Fibroblast of lung (primary cell): ENCODE results near the gene BTAF1. TPM values are rescaled to one million over a fixed set of nuclear protein-coding genes. Genes with fewer than 3 reads are reported as not detected.
A peak's percentile ranks its signal among the peaks of the same experiment; 100 is the strongest.

Source experiments
- DNase-seq, 2 donors: peaks; one replicate each; pipeline versions ENCODE4 v3.0.0 to v3.0.0-alpha.2; 2010; ENCODE audit warnings: low read depth in 2 of 2
- H2AFZ ChIP-seq: 2 replicates; pipeline ENCODE4 v1.5.1; 2012; ENCODE audit warnings: low read length, control low read depth, inconsistent platforms
- H3K27ac ChIP-seq: 2 replicates; pipeline ENCODE4 v1.5.1; 2011; ENCODE audit warnings: low read length, control low read depth; ENCODE audit not compliant: insufficient read depth
- H3K27me3 ChIP-seq: 2 replicates; pipeline ENCODE4 v1.5.1; 2011; ENCODE audit warnings: mild to moderate bottlenecking, low read length; ENCODE audit not compliant: control insufficient read depth, insufficient read depth
- H3K36me3 ChIP-seq: 2 replicates; pipeline ENCODE4 v1.5.1; 2011; ENCODE audit warnings: low read length; ENCODE audit not compliant: control insufficient read depth, insufficient read depth
- H3K4me1 ChIP-seq: 2 replicates; pipeline ENCODE4 v1.5.1; 2011; ENCODE audit warnings: low read length; ENCODE audit not compliant: control insufficient read depth, insufficient read depth; ENCODE audit errors: extremely low read depth
- H3K4me2 ChIP-seq: 2 replicates; pipeline ENCODE4 v1.5.1; 2011; ENCODE audit warnings: low read length, control low read depth; ENCODE audit not compliant: insufficient read depth; ENCODE audit errors: extremely low read depth
- H3K4me3 ChIP-seq, 4 experiments: fragments of 200-600 bp in 1 of 4; sonication (generic) in 1 of 4; replicated peaks in 1 of 4; 2 replicates each; pipeline ENCODE4 v1.5.1; 2011 to 2016; ENCODE audit warnings: low read length in 4 of 4, low read depth in 3 of 4, mild to moderate bottlenecking in 3 of 4, control low read depth in 2 of 4, inconsistent platforms in 1 of 4, mixed read lengths in 1 of 4; ENCODE audit not compliant: insufficient read depth in 1 of 4; ENCODE audit errors: control extremely low read depth in 1 of 4
- H3K79me2 ChIP-seq: 2 replicates; pipeline ENCODE4 v1.5.1; 2012; ENCODE audit warnings: mild to moderate bottlenecking, low read length, inconsistent platforms; ENCODE audit not compliant: control insufficient read depth, insufficient read depth
- H3K9ac ChIP-seq: 2 replicates; pipeline ENCODE4 v1.5.1; 2011; ENCODE audit warnings: mild to moderate bottlenecking, low read length, control low read depth; ENCODE audit not compliant: insufficient read depth
- H3K9me3 ChIP-seq: 2 replicates; pipeline ENCODE4 v1.5.1; 2012; ENCODE audit warnings: low read depth, low read length; ENCODE audit not compliant: control insufficient read depth, insufficient read depth
- H4K20me1 ChIP-seq: 2 replicates; pipeline ENCODE4 v1.5.1; 2011; ENCODE audit warnings: low read length; ENCODE audit not compliant: control insufficient read depth, insufficient read depth; ENCODE audit errors: extremely low read depth
- CTCF ChIP-seq, 2 donors: IDR thresholded peaks in 1 of 2; conservative IDR thresholded peaks in 1 of 2; 1 replicate in 1 of 2; 2 replicates in 1 of 2; pipeline ENCODE4 v1.5.1; 2011 to 2012; ENCODE audit warnings: low read length in 2 of 2, control low read depth in 1 of 2, inconsistent platforms in 1 of 2, low read depth in 1 of 2, mild to moderate bottlenecking in 1 of 2
- EZH2 ChIP-seq: IDR thresholded peaks from 2 replicates; pipeline ENCODE4 v1.5.1; 2012; ENCODE audit warnings: low read length, control low read depth, mild to moderate bottlenecking; ENCODE audit errors: missing control alignments
- polyA plus RNA-seq, 2 donors: library from polyadenylated mRNA; depleted of rRNA in 1 of 2; stranded (reverse) in 1 of 2; unstranded in 1 of 2; fragments of >200 nt; gene quantifications; 2 replicates each; pipeline ENCODE4 v1.2.1, GENCODE V29; 2011 to 2012; ENCODE audit warnings: missing spikeins in 1 of 2
- total RNA-seq: library from RNA; depleted of rRNA; stranded (reverse); fragments of >200 nt; gene quantifications from 2 replicates; pipeline ENCODE4 v1.2.1, GENCODE V29; 2014

Gene BTAF1
- total and polyA plus RNA-seq, 2 donors (not counting 1 experiment from before 2014, with no cell fraction given), result 27.4 to 39.8 TPM

DNA sequence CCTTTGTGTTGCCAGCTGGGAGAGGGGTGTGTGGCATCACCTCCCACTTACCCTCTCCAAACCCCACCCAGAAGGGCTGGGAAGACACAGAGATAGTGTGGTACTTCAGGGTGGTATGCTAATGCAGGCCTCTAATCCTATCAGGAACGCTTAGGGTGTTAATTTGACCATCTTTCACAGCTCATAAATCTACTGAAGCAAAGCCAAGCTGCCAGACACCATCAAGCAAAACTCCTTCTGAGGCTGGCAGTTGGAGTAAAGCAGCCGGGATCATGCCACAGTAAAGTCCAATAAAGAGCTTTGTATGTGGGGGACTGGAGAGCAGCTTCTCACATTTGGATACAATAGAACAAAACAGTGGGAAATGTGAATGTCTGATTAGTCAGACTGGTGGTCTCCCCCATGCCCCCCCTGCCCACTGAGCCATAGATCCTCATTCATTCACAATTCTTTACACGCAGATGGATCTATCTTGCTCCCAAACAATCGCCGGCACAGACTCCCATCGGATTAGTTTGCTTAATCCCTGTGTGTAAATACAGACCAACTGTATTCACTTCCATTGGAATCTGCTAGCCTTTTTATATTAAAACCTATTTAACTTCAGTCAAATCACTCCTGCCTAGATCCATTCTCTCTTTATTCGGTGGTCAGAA lies 43.9 kb upstream of the BTAF1 start:
- no peaks in the 10 kb centered on the region for H4K20me1 ChIP-seq
- no peak for TF ChIP-seq CTCF (conservative IDR thresholded peaks at IDR 0.05 in 1 of 2, IDR thresholded peaks at IDR 0.05 in 1 of 2; ENCODE audit: low read depth in 1 of 2, low read length in 2 of 2)
- TF ChIP-seq EZH2, result no peak
- no peak for DNase-seq
- no peaks in the 10 kb centered on the region for H3K79me2 ChIP-seq
- no peaks in the 10 kb centered on the region for H3K27me3 ChIP-seq
- H3K4me2 ChIP-seq, result no peak overlapping the region
- no peaks in the 10 kb centered on the region for H3K36me3 ChIP-seq
- H3K4me3 ChIP-seq, result no peak overlapping the region
- H3K27ac ChIP-seq, result no peak overlapping the region
- no peak overlapping the region for H3K9ac ChIP-seq
- no peak overlapping the region for H2AFZ ChIP-seq
- no peaks in the 10 kb centered on the region for H3K9me3 ChIP-seq
- no peaks in the 10 kb centered on the region for H3K4me1 ChIP-seq

DNA sequence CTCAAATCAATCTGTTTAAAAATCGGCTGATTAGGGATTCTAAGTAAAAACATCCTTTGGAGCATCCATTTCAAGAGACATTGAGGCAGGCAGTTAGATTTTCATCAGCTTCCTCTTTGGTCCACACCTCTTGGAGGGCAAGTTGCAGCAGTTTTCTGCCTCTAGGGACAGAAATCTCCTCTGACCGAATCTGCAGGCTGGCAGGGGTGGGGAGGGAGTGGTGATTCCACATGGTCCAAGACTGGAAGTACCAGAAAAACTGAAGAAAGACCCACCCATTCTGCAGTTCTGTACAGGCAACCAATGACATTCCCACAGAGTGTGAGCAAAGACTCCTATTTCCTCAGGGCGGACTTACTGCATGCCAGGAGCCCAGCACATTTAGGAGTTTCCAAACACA lies 43.3 kb upstream of the BTAF1 start:
- Histone ChIP-seq H3K9me3 (no peaks in the 10 kb centered on the region), H3K27ac (no peak overlapping the region), H3K36me3 (no peaks in the 10 kb centered on the region), H3K4me2 (no peak overlapping the region), H3K4me3 (no peak overlapping the region), H3K9ac (no peak overlapping the region), H4K20me1 (no peaks in the 10 kb centered on the region), H2AFZ (peak overlapping the region; percentile 36), H3K27me3 (no peaks in the 10 kb centered on the region), H3K79me2 (no peaks in the 10 kb centered on the region), H3K4me1 (no peaks in the 10 kb centered on the region)
- no peak for DNase-seq
- no peak for TF ChIP-seq CTCF (conservative IDR thresholded peaks at IDR 0.05 in 1 of 2, IDR thresholded peaks at IDR 0.05 in 1 of 2; ENCODE audit: low read depth in 1 of 2, low read length in 2 of 2)
- no peak for TF ChIP-seq EZH2

DNA sequence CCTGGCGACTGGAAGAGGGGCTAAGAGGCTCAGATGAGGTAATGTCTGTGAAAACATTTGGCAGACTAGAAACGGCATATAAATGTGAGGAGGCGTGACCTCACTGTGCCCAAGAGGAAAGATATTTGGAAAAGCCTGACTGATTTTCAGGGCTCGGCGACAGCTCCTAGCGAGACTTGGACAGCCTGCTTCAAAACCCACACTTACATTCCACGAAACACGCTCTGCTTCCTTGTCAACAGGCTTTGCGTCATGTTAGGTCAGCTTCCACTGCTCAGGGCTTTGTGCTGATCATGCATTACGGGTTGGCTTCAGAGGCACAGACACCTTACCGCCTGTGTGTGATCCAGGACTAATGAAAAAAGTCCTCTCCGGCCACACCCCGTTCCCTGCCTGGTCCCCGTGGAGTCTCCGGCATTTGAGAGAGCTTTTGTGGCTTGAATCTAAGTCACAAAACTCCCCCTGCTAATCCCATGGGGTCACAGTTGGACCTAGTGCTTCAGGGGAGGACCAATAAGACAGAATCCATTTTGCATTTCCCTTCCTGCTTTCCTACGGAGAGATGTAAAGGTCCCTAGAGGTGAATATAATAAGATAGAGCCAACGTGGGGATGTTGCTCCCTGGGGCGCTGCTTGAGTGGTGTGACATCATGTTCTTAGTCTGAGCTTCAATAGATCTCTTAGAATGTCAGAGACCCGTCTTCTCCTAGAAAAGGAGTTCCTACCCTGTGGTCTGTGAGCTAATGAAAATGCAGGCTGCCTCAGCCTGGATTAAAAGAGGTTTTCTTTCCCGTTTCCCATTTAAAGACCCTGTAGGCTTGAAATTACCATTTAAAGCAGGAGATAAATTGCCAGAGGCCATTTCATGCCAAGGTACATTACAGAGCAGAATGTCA lies 39.8 kb upstream of the BTAF1 start:
- no peaks in the 10 kb centered on the region for H3K36me3 ChIP-seq
- no peak overlapping the region for H3K9ac ChIP-seq
- H3K4me3 ChIP-seq, result no peak overlapping the region
- peak overlapping the region; percentile 42 for H3K4me2 ChIP-seq
- H3K9me3 ChIP-seq, result no peaks in the 10 kb centered on the region
- no peaks in the 10 kb centered on the region for H4K20me1 ChIP-seq
- H2AFZ ChIP-seq, result peak overlapping the region; percentile 35
- no peaks in the 10 kb centered on the region for H3K79me2 ChIP-seq
- peaks cover 8% of the 10 kb centered on the region for H3K4me1 ChIP-seq
- peak; percentile 61 to 80 for DNase-seq
- H3K27ac ChIP-seq, result no peak overlapping the region
- TF ChIP-seq EZH2 (no peak), CTCF (conservative IDR thresholded peaks at IDR 0.05 in 1 of 2, IDR thresholded peaks at IDR 0.05 in 1 of 2; ENCODE audit: low read depth in 1 of 2, low read length in 2 of 2) (no peak)
- H3K27me3 ChIP-seq, result no peaks in the 10 kb centered on the region
